Lung (tissue), 12 donors: ENCODE data around the gene MGAT4C. TPM values are rescaled to one million over a fixed set of nuclear protein-coding genes. Genes with fewer than 3 reads are reported as not detected.
"Not testable (repeated sequence)": the region's sequence is repeated elsewhere in the genome, so short reads cannot be mapped to it uniquely, and the experiment has no call there.

Experiments
- ATAC-seq: fragments of 200-7000 bp; cut with Tn5 transposase; one replicate; pipeline ENCODE4 v1.9.1; 2020; ENCODE audit warnings: moderate number of reproducible peaks; ENCODE audit not compliant: insufficient read depth, low FRiP score
- DNase-seq, 3 donors: peaks; one replicate each; pipeline ENCODE4 v3.0.0-alpha.2; 2013 to 2017
- H3K27ac ChIP-seq, 2 donors: one replicate each; pipeline ENCODE4 v1.5.1; 2013; ENCODE audit warnings: mild to moderate bottlenecking in 2 of 2, moderate library complexity in 2 of 2, control low read depth in 1 of 2, inconsistent platforms in 1 of 2, low read depth in 1 of 2, low read length in 1 of 2
- H3K27me3 ChIP-seq, 3 donors: one replicate each; pipeline ENCODE4 v1.5.1; 2013; ENCODE audit warnings: low read length in 2 of 3; ENCODE audit not compliant: control insufficient read depth in 3 of 3, insufficient read depth in 3 of 3
- H3K36me3 ChIP-seq, 4 donors: one replicate each; pipeline ENCODE4 v1.5.1; 2013; ENCODE audit warnings: low read length in 4 of 4, mild to moderate bottlenecking in 1 of 4, moderate library complexity in 1 of 4; ENCODE audit not compliant: control insufficient read depth in 4 of 4, insufficient read depth in 4 of 4
- H3K4me1 ChIP-seq, 5 donors: one replicate each; pipeline ENCODE4 v1.5.1; 2013; ENCODE audit warnings: low read length in 5 of 5, mild to moderate bottlenecking in 2 of 5, moderate library complexity in 1 of 5; ENCODE audit not compliant: control insufficient read depth in 5 of 5, insufficient read depth in 5 of 5
- H3K4me3 ChIP-seq: one replicate; pipeline ENCODE4 v1.5.1; 2013; ENCODE audit warnings: mild to moderate bottlenecking, control low read depth, moderate library complexity
- H3K9ac ChIP-seq, 2 donors: one replicate each; pipeline ENCODE4 v1.5.1; 2013; ENCODE audit warnings: low read length in 2 of 2, control low read depth in 1 of 2; ENCODE audit not compliant: insufficient read depth in 1 of 2
- H3K9me3 ChIP-seq, 4 donors: one replicate each; pipeline ENCODE4 v1.5.1; 2013; ENCODE audit warnings: low read length in 3 of 4, mild to moderate bottlenecking in 1 of 4, moderate library complexity in 1 of 4; ENCODE audit not compliant: control insufficient read depth in 4 of 4, insufficient read depth in 3 of 4
- WGBS, 2 donors: extraction: QIAGEN DNeasy Blood & Tissue Kit; methylation state at CpG; one replicate each; pipeline ENCODE4 v1.1.7; 2013; 5-methylcytosine and 5-hydroxymethylcytosine counted together
- polyA plus RNA-seq, 2 donors: library from polyadenylated mRNA; stranded (reverse); fragments of 200-250 nt; gene quantifications; one replicate each; pipeline ENCODE4 v1.2.1, GENCODE V29; 2013
- total RNA-seq, 2 donors: library from RNA; depleted of rRNA in 1 of 2; stranded (reverse); fragments of >200 nt in 1 of 2; gene quantifications; one replicate each; pipeline ENCODE4 v1.2.1, GENCODE V29; 2014 to 2021
- TF ChIP-seq, protein P1 (sequence below): IDR thresholded peaks from 2 replicates; pipeline ENCODE4 v1.5.1; 2012; ENCODE audit warnings: mild to moderate bottlenecking; ENCODE audit errors: control extremely low read depth, extremely low read depth
- donor health status: control.
- donor health status: control.
- donor health status: Bipolar disorder and iron deficiency.
- donor health status: healthy.
- donor health status: DM: yes; HTN: yes; CAD: no.

MGAT4C gene
- total and polyA plus RNA-seq, 4 donors: 0.01 to 4.1 (median 0.62) TPM

DNA sequence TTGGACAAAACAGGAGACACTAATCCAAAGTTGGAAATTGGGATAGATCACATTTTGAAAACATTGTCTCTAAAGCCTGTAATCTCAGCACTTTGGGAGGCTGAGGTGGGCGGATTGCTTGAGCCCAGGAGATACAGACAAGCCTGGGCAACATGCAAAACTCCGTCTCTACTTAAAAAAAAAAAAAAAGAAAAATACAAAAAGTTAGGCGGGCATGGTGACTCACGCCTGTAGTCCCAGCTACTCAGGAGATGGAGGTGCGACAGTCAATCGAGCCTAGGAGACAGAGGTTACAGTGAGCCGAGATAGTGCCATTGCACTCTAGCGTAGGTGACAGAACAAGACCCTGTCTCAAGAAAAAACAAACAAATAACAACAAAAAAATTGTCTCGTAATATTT, 152.1 kb downstream of the MGAT4C start:
- TF ChIP-seq, protein P1, sequence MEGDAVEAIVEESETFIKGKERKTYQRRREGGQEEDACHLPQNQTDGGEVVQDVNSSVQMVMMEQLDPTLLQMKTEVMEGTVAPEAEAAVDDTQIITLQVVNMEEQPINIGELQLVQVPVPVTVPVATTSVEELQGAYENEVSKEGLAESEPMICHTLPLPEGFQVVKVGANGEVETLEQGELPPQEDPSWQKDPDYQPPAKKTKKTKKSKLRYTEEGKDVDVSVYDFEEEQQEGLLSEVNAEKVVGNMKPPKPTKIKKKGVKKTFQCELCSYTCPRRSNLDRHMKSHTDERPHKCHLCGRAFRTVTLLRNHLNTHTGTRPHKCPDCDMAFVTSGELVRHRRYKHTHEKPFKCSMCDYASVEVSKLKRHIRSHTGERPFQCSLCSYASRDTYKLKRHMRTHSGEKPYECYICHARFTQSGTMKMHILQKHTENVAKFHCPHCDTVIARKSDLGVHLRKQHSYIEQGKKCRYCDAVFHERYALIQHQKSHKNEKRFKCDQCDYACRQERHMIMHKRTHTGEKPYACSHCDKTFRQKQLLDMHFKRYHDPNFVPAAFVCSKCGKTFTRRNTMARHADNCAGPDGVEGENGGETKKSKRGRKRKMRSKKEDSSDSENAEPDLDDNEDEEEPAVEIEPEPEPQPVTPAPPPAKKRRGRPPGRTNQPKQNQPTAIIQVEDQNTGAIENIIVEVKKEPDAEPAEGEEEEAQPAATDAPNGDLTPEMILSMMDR: no peak
- ATAC-seq: no peak

GRCh38 chr12:86097161-86097560, 159.0 kb downstream of the MGAT4C start:
- Histone ChIP-seq H3K4me1 (peaks cover 0 to 2% (median 0%) of the 10 kb centered on the region in 5 donors), H3K4me3 (no peak overlapping the region), H3K9ac (no peak overlapping the region), H3K27ac (no peak overlapping the region), H3K27me3 (no peaks in the 10 kb centered on the region), H3K9me3 (no peaks in the 10 kb centered on the region), H3K36me3 (no peaks in the 10 kb centered on the region)
- ATAC-seq (no peak), DNase-seq (peak in 2 of 3 donors; percentile 89 to 91)
- TF ChIP-seq, protein P1: no peak

More for the DNA sequence above, 152.1 kb downstream of the MGAT4C start:
- Histone ChIP-seq H3K9me3 (no peaks in the 10 kb centered on the region), H3K27me3 (no peaks in the 10 kb centered on the region), H3K36me3 (no peaks in the 10 kb centered on the region), H3K27ac (no peak overlapping the region), H3K4me1 (no peaks in the 10 kb centered on the region), H3K9ac (no peak overlapping the region), H3K4me3 (no peak overlapping the region)
- DNase-seq: no peak
- 90 to 93% methylated on average over 9 of the region's 9 CpGs for whole genome bisulfite sequencing, 2 donors

DNA sequence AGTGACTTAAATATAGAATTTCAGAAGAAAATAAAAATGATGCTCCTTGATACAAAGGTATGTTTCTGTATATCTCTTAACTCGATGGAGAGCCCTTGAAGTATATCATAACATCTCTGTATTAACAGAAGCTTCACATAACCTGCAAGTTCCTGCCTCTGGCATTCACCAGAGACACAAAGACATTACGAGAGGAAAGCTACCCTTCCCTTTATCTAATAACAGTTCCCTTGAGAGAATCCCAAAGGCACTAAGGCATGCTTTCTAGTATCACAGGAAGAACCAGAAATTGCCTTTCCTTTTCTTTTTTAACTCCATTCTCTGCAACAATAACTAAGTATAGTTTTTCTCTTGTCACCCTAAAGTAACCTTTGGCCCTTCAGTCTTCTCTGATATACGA, 164.5 kb downstream of the MGAT4C start:
- ATAC-seq (no peak), DNase-seq (no peak)
- Histone ChIP-seq H3K27ac (no peak overlapping the region), H3K4me1 (no peaks in the 10 kb centered on the region), H3K36me3 (no peaks in the 10 kb centered on the region), H3K4me3 (no peak overlapping the region), H3K27me3 (no peaks in the 10 kb centered on the region), H3K9me3 (no peaks in the 10 kb centered on the region), H3K9ac (no peak overlapping the region)
- TF ChIP-seq, protein P1: no peak
- WGBS, 2 donors: 51 to 54% methylated on average over 3 of the region's 3 CpGs

- no peak overlapping the region for H3K27ac ChIP-seq
- DNase-seq (peak in 1 of 3 donors; percentile 3), ATAC-seq (no peak)
- H3K36me3 ChIP-seq: no peaks in the 10 kb centered on the region
- TF ChIP-seq, protein P1: no peak
- no peak overlapping the region for H3K4me3 ChIP-seq
- H3K9me3 ChIP-seq: no peaks in the 10 kb centered on the region
- no peaks in the 10 kb centered on the region for H3K27me3 ChIP-seq
- H3K9ac ChIP-seq: no peak overlapping the region
- peaks cover 0 to 7% (median 0%) of the 10 kb centered on the region in 5 donors for H3K4me1 ChIP-seq
These were observed 174.3 kb downstream of the MGAT4C start for GRCh38 chr12:86081843-86082242.

DNA sequence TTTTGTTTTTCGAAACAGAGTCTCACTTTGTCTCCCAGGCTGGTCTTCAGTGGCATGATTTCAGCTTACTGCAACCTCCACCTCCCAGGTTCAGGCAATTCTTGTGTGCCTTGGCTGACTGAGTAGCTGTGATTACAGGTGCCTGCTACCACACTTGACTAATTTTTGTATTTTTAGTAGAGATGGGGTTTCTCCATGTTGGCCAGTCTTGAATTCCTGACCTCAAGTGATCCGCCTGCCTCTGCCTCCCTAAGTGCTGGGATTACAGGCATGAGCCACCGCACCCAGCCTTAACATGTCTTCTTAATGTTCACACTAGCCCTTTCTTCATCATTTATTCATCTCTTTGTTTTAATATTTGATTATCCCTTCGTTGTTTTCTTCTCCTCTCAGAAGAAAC, 197.1 kb downstream of the MGAT4C start:
- WGBS, 2 donors: 78 to 84% methylated on average over 4 of the region's 4 CpGs
- H3K4me3 ChIP-seq, H3K27me3 ChIP-seq, H3K9ac ChIP-seq, H3K4me1 ChIP-seq, H3K27ac ChIP-seq, ATAC-seq, H3K9me3 ChIP-seq, H3K36me3 ChIP-seq, DNase-seq: not testable (repeated sequence)
